Colonic mucosa (tissue), 4 donors: ENCODE measurements around the gene RNF41. TPM values are rescaled to one million over a fixed set of nuclear protein-coding genes. Genes with fewer than 3 reads are reported as not detected.

Experiments used
- DNase-seq: peaks from one replicate; pipeline ENCODE4 v3.0.0-alpha.2; 2020
- H3K27ac ChIP-seq: fragments of 200-600 bp; one replicate; pipeline ENCODE4 v1.8.0; 2021
- H3K27me3 ChIP-seq: fragments of 200-600 bp; one replicate; pipeline ENCODE4 v1.8.0; 2021
- H3K36me3 ChIP-seq: fragments of 200-600 bp; one replicate; pipeline ENCODE4 v1.8.0; 2021
- H3K4me1 ChIP-seq: fragments of 200-600 bp; one replicate; pipeline ENCODE4 v1.8.0; 2021; ENCODE audit warnings: mild to moderate bottlenecking
- H3K4me3 ChIP-seq: fragments of 200-600 bp; one replicate; pipeline ENCODE4 v1.8.0; 2021
- H3K9ac ChIP-seq, 2 donors: one replicate each; pipeline ENCODE4 v1.7.0; 2013; ENCODE audit warnings: control low read depth in 2 of 2, low read depth in 2 of 2, low read length in 2 of 2
- H3K9me3 ChIP-seq: fragments of 200-600 bp; one replicate; pipeline ENCODE4 v1.8.0; 2021
- intact Hi-C: fragments of 100-400 bp; cut with DNase I; formaldehyde crosslinking; loops from one replicate; pipeline ENCODE4 v1.14.1; 2022
- total RNA-seq, 2 donors: library from RNA; stranded (reverse); fragmentation: NEBNext Ultra II Directional in 1 of 2; extraction: Animal tissue kit (Norgen Biotek cat#: 25700) in 1 of 2; gene quantifications; one replicate each; pipeline ENCODE4 v1.2.1, GENCODE V29; 2021
- TF ChIP-seq, protein P1 (sequence below): fragments of 200-600 bp; IDR thresholded peaks from one replicate; pipeline ENCODE4 v1.8.0; 2022; ENCODE audit warnings: antibody characterized with exemption, mild to moderate bottlenecking
- donor health status: healthy.
- donor health status: DM: no; HTN: no; CAD: no.
- donor health status: DM: no; HTN: no; CAD: no.

RNF41 gene
- total RNA-seq, 2 donors from 2014 or later = 29.0 to 36.0 TPM

DNA sequence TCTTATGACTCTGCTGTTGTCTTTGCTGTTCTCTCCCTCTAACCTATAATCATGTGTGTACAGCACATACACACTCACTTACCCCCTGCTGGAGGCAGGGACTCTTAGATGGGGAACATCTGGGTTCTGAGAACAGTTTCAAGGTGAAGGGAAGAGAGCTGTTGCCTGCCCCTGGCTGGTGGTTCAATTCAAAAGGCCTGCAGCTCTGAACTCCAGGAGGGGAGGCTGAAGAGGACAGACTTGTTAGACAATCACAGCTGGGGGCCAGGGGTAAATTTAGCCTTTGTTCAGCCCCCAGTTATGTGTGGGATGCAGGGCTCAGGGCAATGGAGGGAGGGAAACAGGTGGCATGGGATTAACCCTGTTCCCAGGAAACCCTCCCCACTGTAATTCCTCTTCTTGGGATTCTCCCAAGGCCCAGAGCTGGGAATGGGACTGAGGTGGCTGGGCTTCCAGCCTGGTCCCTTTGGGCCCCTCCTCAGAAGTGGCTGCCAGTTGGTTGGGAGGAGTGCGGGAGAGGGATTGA is 67.4 kb downstream of the RNF41 start:
- Histone ChIP-seq H3K27ac (no peak overlapping the region), H3K9ac (peak overlapping the region in 1 of 2 donors; percentile 9), H3K9me3 (no peaks in the 10 kb centered on the region), H3K4me1 (peaks cover 12% of the 10 kb centered on the region), H3K36me3 (no peaks in the 10 kb centered on the region), H3K27me3 (no peaks in the 10 kb centered on the region), H3K4me3 (no peak overlapping the region)
- DNase-seq = no peak
- TF ChIP-seq, protein P1, sequence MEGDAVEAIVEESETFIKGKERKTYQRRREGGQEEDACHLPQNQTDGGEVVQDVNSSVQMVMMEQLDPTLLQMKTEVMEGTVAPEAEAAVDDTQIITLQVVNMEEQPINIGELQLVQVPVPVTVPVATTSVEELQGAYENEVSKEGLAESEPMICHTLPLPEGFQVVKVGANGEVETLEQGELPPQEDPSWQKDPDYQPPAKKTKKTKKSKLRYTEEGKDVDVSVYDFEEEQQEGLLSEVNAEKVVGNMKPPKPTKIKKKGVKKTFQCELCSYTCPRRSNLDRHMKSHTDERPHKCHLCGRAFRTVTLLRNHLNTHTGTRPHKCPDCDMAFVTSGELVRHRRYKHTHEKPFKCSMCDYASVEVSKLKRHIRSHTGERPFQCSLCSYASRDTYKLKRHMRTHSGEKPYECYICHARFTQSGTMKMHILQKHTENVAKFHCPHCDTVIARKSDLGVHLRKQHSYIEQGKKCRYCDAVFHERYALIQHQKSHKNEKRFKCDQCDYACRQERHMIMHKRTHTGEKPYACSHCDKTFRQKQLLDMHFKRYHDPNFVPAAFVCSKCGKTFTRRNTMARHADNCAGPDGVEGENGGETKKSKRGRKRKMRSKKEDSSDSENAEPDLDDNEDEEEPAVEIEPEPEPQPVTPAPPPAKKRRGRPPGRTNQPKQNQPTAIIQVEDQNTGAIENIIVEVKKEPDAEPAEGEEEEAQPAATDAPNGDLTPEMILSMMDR = no peak
- intact Hi-C loops = no loop called here

DNA sequence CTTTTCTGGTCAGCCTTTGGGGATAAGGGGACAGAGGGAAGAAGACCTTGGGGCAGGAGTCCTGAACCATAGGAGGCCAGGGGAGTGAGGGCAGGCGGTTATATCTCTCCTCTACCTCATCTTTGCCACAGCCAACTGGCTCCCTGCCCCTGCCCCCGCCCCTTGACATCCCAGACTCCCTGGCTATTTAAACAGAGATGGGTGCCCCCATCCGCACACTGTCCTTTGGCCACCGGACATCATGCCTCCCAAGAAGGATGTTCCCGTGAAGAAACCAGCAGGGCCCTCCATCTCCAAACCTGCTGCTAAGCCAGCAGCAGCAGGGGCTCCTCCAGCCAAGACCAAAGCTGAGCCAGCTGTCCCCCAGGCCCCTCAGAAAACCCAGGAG is 68.0 kb downstream of the RNF41 start:
- Histone ChIP-seq H3K9ac (no peak overlapping the region), H3K27ac (no peak overlapping the region), H3K36me3 (no peaks in the 10 kb centered on the region), H3K9me3 (no peaks in the 10 kb centered on the region), H3K4me3 (no peak overlapping the region), H3K27me3 (no peaks in the 10 kb centered on the region), H3K4me1 (peaks cover 12% of the 10 kb centered on the region)
- intact Hi-C loops = no loop called here
- TF ChIP-seq, protein P1 = no peak
- no peak for DNase-seq

DNA sequence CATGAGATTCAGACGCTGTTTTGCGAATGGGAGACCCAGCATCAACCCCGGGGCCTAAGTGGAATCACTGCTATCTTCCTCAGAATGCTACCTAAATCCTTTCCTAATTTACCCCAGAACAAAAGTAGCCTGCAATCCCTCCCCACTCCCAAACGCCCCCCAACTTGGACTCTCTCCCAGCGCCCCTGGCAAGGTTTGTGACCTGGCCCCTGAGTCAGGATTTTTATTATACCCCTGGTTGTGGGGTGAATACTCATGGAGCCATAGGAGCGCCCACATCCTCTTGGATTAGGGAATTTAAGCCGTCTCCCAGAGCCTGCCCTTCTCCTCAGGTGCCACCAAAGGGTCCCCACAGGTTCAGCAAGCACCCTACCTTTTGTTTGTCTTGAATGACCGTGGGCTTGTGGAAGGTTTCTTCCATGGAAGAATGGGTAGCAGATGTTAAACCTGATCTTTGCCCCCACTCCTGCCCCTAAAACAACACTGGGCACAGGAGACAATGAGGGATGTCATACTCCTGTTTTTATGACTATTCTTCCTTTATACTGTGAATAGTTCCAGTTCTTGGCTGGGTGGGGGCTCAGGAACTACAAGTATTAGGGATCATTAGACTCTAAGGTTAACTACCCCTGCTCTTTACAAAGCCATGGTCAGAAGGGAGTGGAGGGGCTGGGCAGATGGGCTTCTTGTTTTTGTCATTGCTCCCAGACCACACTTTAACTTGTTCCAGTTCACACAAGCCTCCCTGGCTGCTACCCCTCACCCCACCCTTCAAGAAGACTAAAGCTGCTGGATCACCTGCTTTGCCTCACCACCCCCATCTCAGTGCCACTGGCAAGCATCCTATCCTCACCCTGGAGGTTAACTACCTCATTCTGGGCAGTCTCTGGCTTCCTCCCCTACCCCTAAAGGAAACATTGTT is 68.7 kb downstream of the RNF41 start:
- no peak for DNase-seq
- no peak overlapping the region for H3K27ac ChIP-seq
- peak overlapping the region; percentile 42 for H3K4me3 ChIP-seq

More for the DNA sequence above, 68.7 kb downstream of the RNF41 start:
- TF ChIP-seq, protein P1 = no peak
- H3K27me3 ChIP-seq = no peaks in the 10 kb centered on the region
- intact Hi-C loops = no loop called here
- no peaks in the 10 kb centered on the region for H3K36me3 ChIP-seq
- peak overlapping the region; percentile 75 to 92 for H3K9ac ChIP-seq
- no peaks in the 10 kb centered on the region for H3K9me3 ChIP-seq
- peaks cover 12% of the 10 kb centered on the region for H3K4me1 ChIP-seq

Other genes starting within 250 kb of the RNF41 start
- gene RAB5B, start 247.8 kb downstream of the RNF41 start, total RNA-seq = 100 to 1,000 TPM; 112 to 178 TPM
- gene SUOX, start 224.6 kb downstream of the RNF41 start, total RNA-seq = 10 to 100 TPM; 25.8 to 35.8 TPM
- gene IKZF4, start 200.9 kb downstream of the RNF41 start, total RNA-seq = 1 to 10 TPM; 4.7 to 5.6 TPM
- 10 to 100 TPM; 53.1 to 80.5 TPM for gene RPS26, start 180.0 kb downstream of the RNF41 start, total RNA-seq
- gene ERBB3, start 141.8 kb downstream of the RNF41 start, total RNA-seq = 100 to 1,000 TPM; 158 to 206 TPM
- 100 to 1,000 TPM in 1 of 2 donors, 10 to 100 TPM in 1; 69.6 to 155 TPM for gene PA2G4, start 117.4 kb downstream of the RNF41 start, total RNA-seq
- gene RPL41, start 105.3 kb downstream of the RNF41 start, total RNA-seq = 1,000 to 10,000 TPM; 3,248 to 3,669 TPM
- gene ZC3H10, start 103.7 kb downstream of the RNF41 start, total RNA-seq = 1 to 10 TPM; 3.5 to 6.1 TPM
- gene ESYT1, start 93.7 kb downstream of the RNF41 start, total RNA-seq = 10 to 100 TPM; 63.9 to 72.8 TPM
- gene MYL6B, start 69.3 kb downstream of the RNF41 start, total RNA-seq = 10 to 100 TPM; 18.6 to 19.1 TPM
- 1,000 to 10,000 TPM; 1,641 to 1,922 TPM for gene MYL6, start 63.6 kb downstream of the RNF41 start, total RNA-seq
- gene SMARCC2, start 32.4 kb downstream of the RNF41 start, total RNA-seq = 10 to 100 TPM; 80.1 to 84.2 TPM
- gene NABP2, start 2.4 kb upstream of the RNF41 start, total RNA-seq = 10 to 100 TPM; 30.3 to 68.4 TPM
- 100 to 1,000 TPM; 158 to 163 TPM for gene SLC39A5, start 8.1 kb upstream of the RNF41 start, total RNA-seq
- gene ANKRD52, start 36.5 kb upstream of the RNF41 start, total RNA-seq = 10 to 100 TPM; 39.3 to 57.7 TPM
- 1 to 10 TPM; 4.2 to 4.5 TPM for gene COQ10A, start 45.0 kb upstream of the RNF41 start, total RNA-seq
- gene CS, start 78.4 kb upstream of the RNF41 start, total RNA-seq = 100 to 1,000 TPM; 367 to 437 TPM
- 100 to 1,000 TPM in 1 of 2 donors, 10 to 100 TPM in 1; 76.8 to 144 TPM for gene CNPY2, start 94.1 kb upstream of the RNF41 start, total RNA-seq
- 10 to 100 TPM; 48.1 to 68.0 TPM for gene PAN2, start 112.1 kb upstream of the RNF41 start, total RNA-seq
- gene IL23A, start 117.0 kb upstream of the RNF41 start, total RNA-seq = under 1 TPM in 1 of 2 donors, not detected in 1; 0.27 TPM
- 10 to 100 TPM; 62.6 to 63.2 TPM for gene STAT2, start 138.2 kb upstream of the RNF41 start, total RNA-seq
- gene APOF, start 140.9 kb upstream of the RNF41 start, total RNA-seq = under 1 TPM in 1 of 2 donors, not detected in 1; 0.15 TPM
- gene TIMELESS, start 227.5 kb upstream of the RNF41 start, total RNA-seq = 10 to 100 TPM in 1 of 2 donors, 1 to 10 TPM in 1; 9.1 to 36.4 TPM
- gene MIP, start 232.7 kb upstream of the RNF41 start, total RNA-seq = not detected
- gene SPRYD4, start 246.7 kb upstream of the RNF41 start, total RNA-seq = 1 to 10 TPM; 4.0 to 4.2 TPM